GM19099 (cell line): ENCODE results near the gene HSF2BP.
A peak's percentile ranks its signal among the peaks of the same experiment; 100 is the strongest.

Experiments used
- POLR2A ChIP-seq: IDR thresholded peaks from 3 replicates; pipeline ENCODE4 v1.6.1; 2011; ENCODE audit warnings: low read depth; ENCODE audit not compliant: insufficient read length; ENCODE audit errors: extremely low read depth

HSF2BP gene

DNA sequence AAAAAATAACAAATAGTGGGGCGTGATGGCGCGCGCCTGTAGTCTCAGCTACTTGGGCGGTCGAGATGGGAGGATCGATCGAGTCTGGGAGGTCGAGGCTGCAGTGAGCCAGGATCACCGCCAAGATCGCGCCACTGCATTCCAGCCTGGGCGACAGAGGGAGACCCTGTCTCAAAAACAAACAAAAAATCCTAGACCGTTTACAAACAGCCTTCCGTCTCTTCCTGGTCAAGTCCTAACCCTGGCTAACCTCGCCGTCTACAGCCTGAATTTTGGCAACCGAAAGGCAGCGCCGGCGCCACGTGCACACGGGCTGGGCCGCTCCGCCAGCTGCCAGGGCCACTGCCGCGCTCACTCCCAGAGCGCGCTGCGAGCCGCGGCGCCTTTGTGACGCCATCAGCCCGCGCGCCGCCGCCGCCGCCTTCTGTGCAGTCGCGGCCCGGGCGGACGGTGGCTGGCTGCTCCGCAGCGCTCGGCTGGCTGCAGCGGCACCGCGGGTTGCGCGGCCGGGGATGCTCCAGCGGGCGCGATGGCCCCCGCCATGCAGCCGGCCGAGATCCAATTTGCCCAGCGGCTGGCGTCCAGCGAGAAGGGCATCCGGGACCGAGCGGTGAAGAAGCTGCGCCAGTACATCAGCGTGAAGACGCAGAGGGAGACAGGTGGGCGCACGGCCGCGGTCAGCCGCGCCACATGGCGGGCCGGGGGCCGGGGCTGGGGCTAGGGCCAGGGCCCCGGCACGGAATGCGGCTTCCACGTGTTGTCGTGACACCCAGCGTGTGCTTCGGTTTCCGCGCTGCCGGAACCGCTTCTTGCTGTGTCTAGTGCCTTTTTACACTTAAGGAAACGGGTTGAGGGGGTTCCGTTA, at the start of gene HSF2BP, which contains the start of gene RRP1B:
HSF2BP (minus strand) TSS at position 353 of the 865 bp plus-strand sequence. CDS start 1,392 bp downstream, outside the sequence.
RRP1B (plus strand) TSS at position 425 of the 865 bp plus-strand sequence; CDS start at position 530, 105 bp downstream.
- TF ChIP-seq POLR2A: peak; percentile 88

DNA sequence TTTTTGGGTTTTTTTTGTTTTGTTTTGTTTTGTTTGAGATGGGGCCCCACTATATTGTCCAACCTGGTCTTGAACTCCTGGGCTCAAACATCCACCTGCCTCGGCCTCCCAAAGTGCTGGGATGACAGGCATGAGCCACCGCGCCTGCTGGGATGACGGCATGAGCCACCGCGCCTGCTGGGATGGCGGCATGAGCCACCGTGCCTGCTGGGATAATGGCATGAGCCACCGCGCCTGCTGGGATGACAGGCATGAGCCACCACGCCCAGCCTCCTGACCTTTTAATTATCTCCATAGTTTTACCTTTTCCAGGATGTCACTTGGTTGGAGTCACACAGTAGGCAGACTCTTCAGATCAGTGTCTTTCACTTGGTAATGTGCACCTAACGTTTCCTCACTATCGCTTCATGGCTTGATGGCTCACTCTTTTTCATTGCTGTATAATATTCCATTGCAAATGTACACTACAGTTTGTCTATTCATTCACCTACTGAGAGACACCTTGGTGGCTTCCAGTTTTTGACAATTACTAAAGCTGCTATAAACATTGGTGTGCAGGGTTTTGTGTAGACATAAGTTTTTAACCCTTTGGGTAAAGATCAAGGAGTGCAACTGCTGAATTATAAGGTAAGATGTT, 49.6 kb upstream of the HSF2BP start:
- no peak for TF ChIP-seq POLR2A

DNA sequence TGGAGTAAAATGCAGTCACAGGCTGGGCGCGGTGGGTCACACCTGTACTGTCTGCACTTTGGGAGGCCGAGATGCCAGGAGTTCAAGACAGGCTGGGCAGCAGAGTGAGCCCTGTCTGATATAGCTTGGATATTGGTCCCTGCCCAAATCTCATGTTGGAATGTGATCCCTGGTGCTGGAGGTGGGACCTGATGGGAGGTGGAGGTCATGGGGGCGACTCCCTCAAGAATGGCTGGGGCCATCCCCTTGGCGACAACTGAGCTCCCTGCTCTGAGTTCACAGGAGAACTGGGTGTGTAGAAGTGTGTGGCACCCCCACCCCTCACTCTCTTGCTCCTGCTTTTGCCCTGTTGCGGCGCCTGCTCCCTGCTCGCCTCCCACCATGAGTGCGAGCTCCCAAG, 48.2 kb upstream of the HSF2BP start:
- no peak for TF ChIP-seq POLR2A

DNA sequence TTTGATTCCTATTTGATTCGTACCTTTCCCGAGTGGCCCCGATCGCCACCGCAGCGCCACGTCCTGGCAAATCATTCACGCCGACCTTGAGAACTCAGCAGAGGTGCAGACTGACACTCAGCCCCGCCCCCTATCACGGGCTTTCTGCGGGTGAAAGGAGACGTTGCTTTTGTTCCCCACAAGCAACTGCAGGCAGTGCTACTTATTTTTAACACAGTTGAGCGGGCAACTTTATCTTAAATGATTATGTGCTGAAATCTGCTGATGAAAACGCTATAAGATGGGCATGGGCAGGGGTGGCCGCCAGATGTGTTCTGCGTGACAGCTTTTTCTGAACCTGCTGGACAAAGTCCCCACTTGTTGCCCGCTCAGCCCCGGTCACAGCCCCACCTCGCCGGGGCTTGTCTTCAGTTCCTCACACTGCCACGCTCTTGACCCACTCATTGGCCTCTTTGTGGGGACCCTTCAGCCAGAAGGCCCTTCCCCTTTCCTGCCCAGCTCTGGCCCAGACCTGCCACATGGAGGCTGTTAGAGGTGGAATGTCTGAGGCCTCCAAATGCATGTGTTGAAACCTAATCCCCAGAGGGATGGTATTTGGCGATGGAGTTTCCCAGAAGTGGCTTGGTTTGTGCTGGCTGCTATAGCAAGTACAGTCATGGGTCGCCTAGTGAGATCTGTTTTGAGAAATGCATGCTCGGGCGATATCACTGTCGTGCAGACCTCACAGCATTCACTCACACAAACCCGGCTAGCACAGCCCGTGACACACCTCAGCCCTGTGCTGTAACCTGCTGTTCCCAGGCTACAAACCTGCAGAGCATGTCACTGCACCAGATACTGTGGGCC, 44.0 kb upstream of the HSF2BP start:
- no peak for TF ChIP-seq POLR2A

DNA sequence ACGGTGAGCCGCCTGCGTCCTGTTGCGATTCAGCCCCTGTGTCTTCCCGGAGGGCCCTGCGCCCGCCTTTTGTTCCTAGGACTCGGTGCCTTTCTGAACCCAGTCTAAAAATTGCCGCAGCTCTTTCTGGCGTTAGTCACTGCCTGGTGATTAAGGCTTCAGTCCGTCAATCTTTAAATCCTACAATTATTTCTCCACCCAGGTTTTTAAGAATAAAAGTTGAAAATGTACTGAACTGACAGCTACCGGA, 43.4 kb upstream of the HSF2BP start:
- no peak for TF ChIP-seq POLR2A

DNA sequence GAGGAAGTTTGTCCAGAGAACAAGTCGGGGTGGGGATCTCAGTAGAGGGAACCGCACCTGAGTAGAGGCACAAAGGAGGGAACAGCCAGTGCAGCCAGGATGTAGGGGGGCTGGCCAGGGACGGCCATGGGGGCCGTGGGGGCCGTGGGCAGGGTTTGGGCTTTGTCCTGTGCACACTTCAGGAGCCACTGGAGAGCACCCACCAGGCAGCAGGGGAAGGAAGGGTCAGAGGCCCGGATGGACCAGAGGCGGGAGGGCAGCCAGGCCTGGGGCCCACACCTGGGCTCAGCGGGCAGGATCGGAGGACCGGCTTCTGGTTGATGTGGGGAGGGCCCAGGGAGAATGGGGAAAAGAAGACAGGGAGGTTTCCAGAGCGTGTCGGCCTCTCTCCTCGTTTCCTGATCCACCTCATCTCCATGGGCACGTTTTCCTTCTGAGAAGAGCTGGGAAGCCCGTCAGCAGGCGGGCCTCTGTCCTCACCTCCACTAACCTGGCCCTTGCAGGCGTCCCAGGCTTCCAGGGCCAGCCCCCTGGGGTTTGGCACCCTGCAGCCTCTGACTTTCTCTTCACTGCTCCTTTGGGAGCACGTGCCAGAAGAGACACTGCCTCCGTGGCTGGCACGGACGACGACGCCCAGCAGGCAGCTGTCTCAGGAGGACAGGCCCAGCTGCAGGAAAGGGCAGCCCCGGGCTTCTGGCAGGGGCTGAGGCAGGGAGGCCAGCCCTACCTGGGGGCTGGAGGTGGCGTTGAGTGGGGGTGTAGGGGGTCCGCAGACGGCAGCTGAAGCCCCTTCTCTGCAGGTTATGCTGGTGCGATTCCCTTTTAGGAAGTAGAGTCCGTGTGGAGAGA, 42.9 kb upstream of the HSF2BP start:
- TF ChIP-seq POLR2A: no peak

DNA sequence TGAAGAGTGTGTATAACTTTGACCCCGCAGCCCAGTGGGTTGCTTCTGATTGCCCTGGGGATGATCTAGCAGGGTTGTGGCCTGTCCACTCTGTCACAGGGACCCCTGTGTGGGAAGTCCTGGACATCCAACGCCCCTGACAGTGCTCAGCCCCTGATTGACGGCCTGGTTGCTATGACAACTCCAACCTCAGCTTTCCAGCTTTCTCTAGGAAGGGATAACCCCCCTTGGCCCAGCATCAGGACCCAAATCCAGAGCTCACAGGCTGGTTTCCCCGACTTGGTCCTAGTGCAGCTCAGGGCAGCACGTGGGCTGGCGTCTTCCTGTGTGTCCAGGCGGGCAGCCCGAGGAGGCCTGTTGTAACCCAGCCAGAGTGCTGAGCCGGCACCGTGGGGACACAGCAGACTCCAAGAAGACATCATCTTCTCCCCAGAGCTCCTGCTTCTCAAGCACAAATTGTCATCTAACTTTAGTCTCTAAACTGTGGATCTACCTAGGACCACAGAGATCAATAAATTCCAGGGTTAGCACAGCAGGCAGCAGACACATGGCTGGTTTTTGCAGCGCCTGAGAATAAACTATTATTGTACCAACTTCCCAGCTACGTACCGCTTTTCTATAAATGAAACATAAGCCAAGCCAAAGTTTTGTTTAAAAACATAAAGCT, 40.8 kb upstream of the HSF2BP start:
- TF ChIP-seq POLR2A: no peak

DNA sequence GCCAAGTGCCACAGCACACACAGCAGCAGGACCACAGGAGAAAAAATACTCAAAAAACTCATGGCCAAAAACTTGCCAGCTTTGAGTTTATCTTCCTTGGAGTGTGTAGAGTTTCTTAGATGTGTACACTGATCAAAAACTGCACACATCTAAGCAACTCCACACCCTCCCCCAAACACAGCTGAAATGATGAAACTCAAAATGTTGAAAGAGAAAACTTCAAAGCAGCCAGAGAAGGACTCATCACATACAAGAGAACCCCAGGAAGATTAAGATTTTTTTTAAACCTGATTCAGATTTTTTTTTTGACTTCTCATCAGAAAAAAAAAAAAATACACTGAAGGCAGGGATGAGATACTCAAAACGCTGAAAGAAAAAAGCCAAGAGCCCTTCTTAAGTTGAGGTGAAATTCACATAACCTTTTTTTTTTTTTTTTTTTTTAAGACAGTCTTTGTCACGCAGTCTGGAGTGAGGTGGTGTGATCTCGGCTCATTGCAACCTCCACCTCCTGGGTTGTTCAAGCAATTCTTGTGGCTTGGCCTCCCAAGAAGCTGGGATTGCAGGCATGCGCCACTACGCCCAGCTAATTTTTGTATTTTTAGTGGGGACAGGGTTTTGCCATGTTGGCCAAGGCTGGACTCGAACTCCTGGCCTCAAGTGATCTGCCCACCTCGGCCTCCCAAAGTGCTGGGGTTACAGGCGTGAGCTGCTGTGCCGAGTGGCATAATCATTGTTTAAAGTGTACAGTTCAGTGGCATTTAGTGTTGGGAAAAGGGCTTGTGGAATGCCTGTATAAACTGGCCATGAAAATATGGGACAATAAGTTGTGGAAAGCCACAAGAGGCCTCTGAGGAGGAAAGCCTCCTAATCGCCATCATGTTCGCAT, 38.7 kb upstream of the HSF2BP start:
- TF ChIP-seq POLR2A: no peak

DNA sequence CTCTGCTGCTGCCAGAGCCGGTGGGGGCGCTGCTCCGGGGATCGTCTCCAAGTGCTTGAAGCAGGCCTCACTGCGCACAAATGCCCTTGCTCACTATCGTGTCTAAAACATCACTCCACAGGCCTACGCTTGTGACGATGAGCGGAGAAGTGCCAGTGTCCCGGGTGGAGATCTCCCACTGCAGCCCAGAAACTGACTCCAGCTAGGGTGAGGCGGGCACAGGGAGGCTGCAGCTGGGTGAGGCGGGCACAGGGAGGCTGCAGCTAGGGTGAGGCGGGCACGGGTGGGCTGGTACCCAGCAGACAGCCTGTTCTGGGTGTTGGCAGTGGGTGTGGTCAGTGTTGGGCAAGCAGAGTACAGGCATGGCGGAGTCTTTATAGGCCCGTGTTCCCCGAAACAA, 36.9 kb upstream of the HSF2BP start:
- no peak for TF ChIP-seq POLR2A

DNA sequence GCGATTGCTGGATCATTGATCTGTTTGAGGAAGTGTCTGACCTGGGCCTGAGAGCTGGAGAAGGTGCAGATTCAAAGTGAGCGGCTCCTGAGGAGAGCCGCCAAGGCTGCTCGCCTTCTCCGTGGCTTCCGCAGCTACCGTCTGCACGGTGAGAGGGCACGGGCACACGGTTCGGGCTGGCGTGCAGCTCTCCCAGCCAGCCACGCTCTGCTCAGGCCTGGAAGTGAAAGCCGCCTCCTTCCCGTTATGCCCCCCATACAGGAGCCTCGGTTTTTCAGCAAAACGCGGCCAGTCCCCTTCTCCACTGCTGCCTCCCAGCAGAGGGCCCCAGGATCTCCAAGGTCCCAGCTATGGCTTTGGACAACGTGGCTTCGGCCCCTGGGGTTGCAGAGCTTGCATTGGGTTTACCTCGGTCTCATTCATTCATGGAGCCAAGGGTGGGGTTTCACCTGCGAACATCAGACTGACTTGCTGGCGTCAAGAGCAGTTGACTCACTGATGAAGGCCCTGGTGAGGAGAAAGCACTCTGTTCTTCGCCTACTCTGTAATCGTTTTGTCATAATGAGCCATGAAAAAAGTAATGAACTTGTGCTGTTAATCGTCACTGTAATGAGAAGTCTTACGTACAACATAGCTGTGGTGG, 35.3 kb upstream of the HSF2BP start:
- TF ChIP-seq POLR2A: no peak

DNA sequence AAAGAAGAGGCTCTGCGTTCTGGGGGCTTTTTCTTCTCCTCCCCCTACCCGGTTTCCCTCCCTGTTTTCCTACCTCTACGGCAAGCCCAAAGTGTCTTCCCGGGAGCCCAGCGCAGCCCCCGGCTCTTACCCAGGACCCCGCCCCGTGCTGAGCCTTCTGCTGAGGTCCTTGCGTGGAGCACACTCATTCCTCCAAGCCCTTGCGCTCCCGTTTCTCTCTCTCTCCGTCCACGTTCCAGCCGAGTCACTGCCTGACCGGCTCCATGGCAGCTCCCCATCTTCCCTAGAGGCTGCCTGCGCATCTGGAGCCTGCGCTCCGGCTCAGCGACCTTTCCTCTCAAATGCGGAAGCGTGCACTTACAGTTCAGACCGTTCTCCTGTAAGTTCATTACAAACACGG, 34.7 kb upstream of the HSF2BP start:
- no peak for TF ChIP-seq POLR2A

DNA sequence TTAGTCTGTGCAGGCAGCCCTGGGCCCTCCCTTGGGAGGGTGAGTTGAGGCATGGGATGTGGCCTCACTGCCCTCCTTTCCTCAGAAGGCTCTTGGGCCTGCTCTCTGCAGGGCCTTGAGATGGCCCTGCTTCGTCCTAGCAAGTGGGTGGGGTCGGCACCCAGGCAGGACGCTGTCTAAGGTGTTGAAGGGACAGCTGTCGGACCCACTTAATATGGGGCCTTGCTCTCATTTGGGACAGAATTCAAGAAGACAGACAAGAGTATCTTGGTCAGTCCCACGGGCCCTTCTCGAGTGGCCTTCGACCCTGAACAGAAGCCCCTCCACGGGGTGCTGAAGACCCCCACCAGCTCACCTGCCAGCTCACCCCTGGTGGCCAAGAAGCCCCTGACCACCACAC, 33.7 kb upstream of the HSF2BP start:
- no peak for TF ChIP-seq POLR2A

DNA sequence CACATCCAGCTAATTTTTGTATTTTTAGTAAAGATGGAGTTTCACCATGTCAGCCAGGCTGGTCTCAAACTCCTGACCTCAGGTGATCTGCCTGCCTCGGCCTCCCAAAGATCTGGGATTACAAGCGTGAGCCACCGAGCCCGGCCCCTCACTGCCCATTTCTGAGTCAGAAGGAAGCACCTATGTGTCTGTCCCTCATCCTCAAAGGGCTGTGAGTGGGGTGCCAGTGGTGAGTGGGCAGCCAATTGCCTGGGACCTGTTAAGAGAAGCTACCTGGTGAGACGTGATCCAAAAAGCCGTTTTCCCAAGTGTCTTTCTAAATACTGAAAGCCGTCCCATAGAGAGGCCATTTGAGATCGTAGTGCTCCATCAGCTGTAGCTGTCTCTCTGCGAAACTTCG, 32.5 kb upstream of the HSF2BP start:
- no peak for TF ChIP-seq POLR2A
